HepG2 (cell line): Measurements from ENCODE around the gene DHTKD1. TPM values are rescaled to one million over a fixed set of nuclear protein-coding genes. Genes with fewer than 3 reads are reported as not detected.

Source experiments
- CC2D1A ChIP-seq: sonication (generic); formaldehyde crosslinking; IDR thresholded peaks from 2 replicates; pipeline ENCODE4 v1.8.1; 2023; ENCODE audit warnings: mild to moderate bottlenecking, missing genetic modification reagents
- CEBPG ChIP-seq: IDR thresholded peaks from 2 replicates; pipeline ENCODE4 v1.6.1; 2016
- EZH2 ChIP-seq: conservative IDR thresholded peaks from 2 replicates; pipeline ENCODE4 v1.6.1; 2012; ENCODE audit warnings: mild to moderate bottlenecking, low read depth, low read length, moderate library complexity
- KAT8 ChIP-seq: IDR thresholded peaks from 2 replicates; pipeline ENCODE4 v1.6.1; 2016; ENCODE audit warnings: missing genetic modification reagents, missing compliant biosample characterization
- KDM2A ChIP-seq: sonication (generic); formaldehyde crosslinking; IDR thresholded peaks from 2 replicates; pipeline ENCODE4 v1.4.0; 2020; ENCODE audit warnings: low read depth, missing genetic modification reagents, borderline replicate concordance
- KMT2A ChIP-seq: sonication (generic); formaldehyde crosslinking; IDR thresholded peaks from 2 replicates; pipeline ENCODE4 v1.4.0; 2020; ENCODE audit warnings: missing genetic modification reagents
- NR2F6 ChIP-seq, 2 experiments: IDR thresholded peaks; 2 replicates each; pipeline ENCODE4 v1.6.1; 2016; ENCODE audit warnings: antibody characterized with exemption in 1 of 2, mild to moderate bottlenecking in 1 of 2
- POLR2A ChIP-seq, 2 experiments: IDR thresholded peaks; 2 replicates each; pipeline ENCODE4 v1.6.1; 2011; ENCODE audit warnings: low read depth in 2 of 2, low read length in 2 of 2, mild to moderate bottlenecking in 1 of 2, moderate library complexity in 1 of 2; ENCODE audit not compliant: insufficient read depth in 1 of 2
- RFX5 ChIP-seq: IDR thresholded peaks from 2 replicates; pipeline ENCODE4 v1.6.1; 2011; ENCODE audit warnings: low read depth, low read length, improper control_type of control experiment
- SALL1 ChIP-seq: sonication (generic); formaldehyde crosslinking; IDR thresholded peaks from 2 replicates; pipeline ENCODE4 v1.8.0; 2022; ENCODE audit warnings: mild to moderate bottlenecking, missing genetic modification reagents
- SNAPC2 ChIP-seq: sonication (generic); formaldehyde crosslinking; IDR thresholded peaks from 2 replicates; pipeline ENCODE4 v1.8.1; 2022; ENCODE audit warnings: mild to moderate bottlenecking, missing genetic modification reagents
- SRSF9 ChIP-seq: fragments of 200-400 bp; formaldehyde crosslinking; IDR thresholded peaks from 2 replicates; pipeline ENCODE4 v1.6.1; 2018; ENCODE audit warnings: borderline replicate concordance, mild to moderate bottlenecking, low read depth, low read length; ENCODE audit not compliant: insufficient read depth, poor library complexity, severe bottlenecking
- YEATS4 ChIP-seq: sonication (generic); formaldehyde crosslinking; IDR thresholded peaks from 2 replicates; pipeline ENCODE4 v1.4.0; 2020; ENCODE audit warnings: missing genetic modification reagents, borderline replicate concordance
- ZFP41 ChIP-seq: sonication (generic); formaldehyde crosslinking; IDR thresholded peaks from 2 replicates; pipeline ENCODE4 v1.4.0; 2020; ENCODE audit warnings: mild to moderate bottlenecking, missing genetic modification reagents, borderline replicate concordance
- ZIK1 ChIP-seq: sonication (generic); formaldehyde crosslinking; IDR thresholded peaks from 2 replicates; pipeline ENCODE4 v1.5.0; 2020; ENCODE audit warnings: mild to moderate bottlenecking, low read depth, missing genetic modification reagents, borderline replicate concordance
- ZMYM3 ChIP-seq: sonication (generic); formaldehyde crosslinking; IDR thresholded peaks from 2 replicates; pipeline ENCODE4 v1.5.1; 2020; ENCODE audit warnings: mild to moderate bottlenecking, missing genetic modification reagents
- ZNF446 ChIP-seq: sonication (generic); formaldehyde crosslinking; IDR thresholded peaks from 2 replicates; pipeline ENCODE4 v1.5.0; 2020; ENCODE audit warnings: mild to moderate bottlenecking, missing genetic modification reagents
- ZNF484 ChIP-seq: sonication (generic); formaldehyde crosslinking; IDR thresholded peaks from 2 replicates; pipeline ENCODE4 v1.5.1; 2020; ENCODE audit warnings: mild to moderate bottlenecking, low read depth, missing genetic modification reagents, borderline replicate concordance
- ZNF598 ChIP-seq: sonication (generic); formaldehyde crosslinking; IDR thresholded peaks from 2 replicates; pipeline ENCODE4 v1.5.1; 2020; ENCODE audit warnings: mild to moderate bottlenecking, missing genetic modification reagents, borderline replicate concordance
- ZNF607 ChIP-seq: sonication (generic); formaldehyde crosslinking; IDR thresholded peaks from 2 replicates; pipeline ENCODE4 v1.5.1; 2020; ENCODE audit warnings: missing genetic modification reagents, mild to moderate bottlenecking, borderline replicate concordance
- ZNF790 ChIP-seq: sonication (generic); formaldehyde crosslinking; IDR thresholded peaks from 2 replicates; pipeline ENCODE4 v1.8.0; 2022; ENCODE audit warnings: missing genetic modification reagents, mild to moderate bottlenecking, borderline replicate concordance
- ZSCAN20 ChIP-seq: sonication (generic); formaldehyde crosslinking; IDR thresholded peaks from 2 replicates; pipeline ENCODE4 v1.4.0; 2020; ENCODE audit warnings: missing genetic modification reagents, mild to moderate bottlenecking, borderline replicate concordance
- polyA plus RNA-seq, 8 experiments: library from polyadenylated mRNA; depleted of rRNA in 3 of 8; stranded (reverse) in 7 of 8; unstranded in 1 of 8; fragments of >200 nt; fragmentation: Illumina TruSeq in 4 of 8; extraction: Trizol in 4 of 8; gene quantifications; 2 replicates each; pipeline versions ENCODE4 v1.2.1 to v1.2.3, GENCODE V29; 2011 to 2016; ENCODE audit warnings: low read depth in 4 of 8, missing spikeins in 1 of 8, mixed read lengths in 1 of 8; ENCODE audit not compliant: insufficient read depth in 1 of 8
- total RNA-seq, 5 experiments: library from RNA; depleted of rRNA; stranded (reverse); fragments of >200 nt; fragmentation: Illumina TruSeq; extraction: Trizol; gene quantifications; 2 replicates each; pipeline ENCODE4 v1.2.3, GENCODE V29; 2016; ENCODE audit warnings: low read depth in 1 of 5
- TF ChIP-seq, protein P1 (sequence below): sonication (generic); formaldehyde crosslinking; IDR thresholded peaks from 2 replicates; pipeline ENCODE4 v1.4.0; 2020; ENCODE audit warnings: missing genetic modification reagents, mild to moderate bottlenecking, borderline replicate concordance
- TF ChIP-seq, protein P2 (sequence below): IDR thresholded peaks from 2 replicates; pipeline ENCODE4 v1.6.1; 2016; ENCODE audit warnings: missing compliant biosample characterization, missing genetic modification reagents, borderline replicate concordance

The DHTKD1 gene
- total and polyA plus RNA-seq, 2 of the 13 experiments (the other 11 are each of a cell fraction or from before 2014, with no cell fraction given) = 9.6 to 14.1 TPM

- TF ChIP-seq, protein P1, sequence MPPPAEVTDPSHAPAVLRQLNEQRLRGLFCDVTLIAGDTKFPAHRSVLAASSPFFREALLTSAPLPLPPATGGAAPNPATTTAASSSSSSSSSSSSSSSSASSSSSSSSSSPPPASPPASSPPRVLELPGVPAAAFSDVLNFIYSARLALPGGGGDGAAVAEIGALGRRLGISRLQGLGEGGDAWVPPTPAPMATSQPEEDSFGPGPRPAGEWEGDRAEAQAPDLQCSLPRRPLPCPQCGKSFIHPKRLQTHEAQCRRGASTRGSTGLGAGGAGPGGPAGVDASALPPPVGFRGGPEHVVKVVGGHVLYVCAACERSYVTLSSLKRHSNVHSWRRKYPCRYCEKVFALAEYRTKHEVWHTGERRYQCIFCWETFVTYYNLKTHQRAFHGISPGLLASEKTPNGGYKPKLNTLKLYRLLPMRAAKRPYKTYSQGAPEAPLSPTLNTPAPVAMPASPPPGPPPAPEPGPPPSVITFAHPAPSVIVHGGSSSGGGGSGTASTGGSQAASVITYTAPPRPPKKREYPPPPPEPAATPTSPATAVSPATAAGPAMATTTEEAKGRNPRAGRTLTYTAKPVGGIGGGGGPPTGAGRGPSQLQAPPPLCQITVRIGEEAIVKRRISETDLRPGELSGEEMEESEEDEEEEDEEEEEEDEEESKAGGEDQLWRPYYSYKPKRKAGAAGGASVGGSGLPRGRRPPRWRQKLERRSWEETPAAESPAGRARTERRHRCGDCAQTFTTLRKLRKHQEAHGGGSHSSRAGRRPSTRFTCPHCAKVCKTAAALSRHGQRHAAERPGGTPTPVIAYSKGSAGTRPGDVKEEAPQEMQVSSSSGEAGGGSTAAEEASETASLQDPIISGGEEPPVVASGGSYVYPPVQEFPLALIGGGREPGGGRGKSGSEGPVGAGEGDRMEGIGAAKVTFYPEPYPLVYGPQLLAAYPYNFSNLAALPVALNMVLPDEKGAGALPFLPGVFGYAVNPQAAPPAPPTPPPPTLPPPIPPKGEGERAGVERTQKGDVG (CRISPR knock-in tag) = no peak
- no peak for TF ChIP-seq NR2F6 (IDR thresholded peaks at IDR 0.05)
- TF ChIP-seq NR2F6 (CRISPR knock-in tag; IDR thresholded peaks at IDR 0.05) = no peak; the same call in 1 of the 2 replicates
- TF ChIP-seq ZIK1 (CRISPR knock-in tag) = no peak
- TF ChIP-seq CEBPG (CRISPR knock-in tag) = 0 out of 2 replicates have a peak, but pooled peaks have one; percentile 3
- TF ChIP-seq SALL1 (CRISPR knock-in tag) = peak; percentile 60
- TF ChIP-seq CC2D1A (CRISPR knock-in tag) = no peak
- no peak for TF ChIP-seq ZNF790 (CRISPR knock-in tag)
- TF ChIP-seq YEATS4 (CRISPR knock-in tag) = no peak; the same call in 1 of the 2 replicates
- TF ChIP-seq SRSF9 = no peak
- TF ChIP-seq ZNF607 = no peak
- TF ChIP-seq ZFP41 = no peak
- TF ChIP-seq, protein P2, sequence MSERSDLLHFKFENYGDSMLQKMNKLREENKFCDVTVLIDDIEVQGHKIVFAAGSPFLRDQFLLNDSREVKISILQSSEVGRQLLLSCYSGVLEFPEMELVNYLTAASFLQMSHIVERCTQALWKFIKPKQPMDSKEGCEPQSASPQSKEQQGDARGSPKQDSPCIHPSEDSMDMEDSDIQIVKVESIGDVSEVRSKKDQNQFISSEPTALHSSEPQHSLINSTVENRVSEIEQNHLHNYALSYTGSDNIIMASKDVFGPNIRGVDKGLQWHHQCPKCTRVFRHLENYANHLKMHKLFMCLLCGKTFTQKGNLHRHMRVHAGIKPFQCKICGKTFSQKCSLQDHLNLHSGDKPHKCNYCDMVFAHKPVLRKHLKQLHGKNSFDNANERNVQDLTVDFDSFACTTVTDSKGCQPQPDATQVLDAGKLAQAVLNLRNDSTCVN = peak; percentile 34; the same call in 1 of the 2 replicates
- no peak for TF ChIP-seq ZNF598 (CRISPR knock-in tag)
- TF ChIP-seq ZNF484 (CRISPR knock-in tag) = no peak
- TF ChIP-seq ZNF446 (CRISPR knock-in tag) = peak; percentile 51; the same call in 1 of the 2 replicates
- TF ChIP-seq KAT8 (CRISPR knock-in tag) = peak; percentile 88
- no peak for TF ChIP-seq ZMYM3 (CRISPR knock-in tag)
- TF ChIP-seq KMT2A (CRISPR knock-in tag) = peak; percentile 17; the same call in 1 of the 2 replicates
- TF ChIP-seq KDM2A (CRISPR knock-in tag) = peak; percentile 30; the same call in 1 of the 2 replicates
- no peak for TF ChIP-seq RFX5
- no peak for TF ChIP-seq ZSCAN20
- peak; percentile 48 to 59; a peak in 3 of 4 replicates for TF ChIP-seq POLR2A (IDR thresholded peaks at IDR 0.05; ENCODE audit: insufficient read depth in 1 of 2, low read depth in 2 of 2, low read length in 2 of 2)
- TF ChIP-seq SNAPC2 (CRISPR knock-in tag) = no peak
- no peak for TF ChIP-seq EZH2
These were observed 25.7 kb upstream of the DHTKD1 start, which contains the start of gene UPF2 (continued) for GRCh38 chr10:12042797-12043651.
